ENCODE results near the gene PGS1.
A peak's percentile ranks its signal among the peaks of the same experiment; 100 is the strongest.

PGS1 gene

GRCh38 chr17:78398390-78398789 lies 19.9 kb downstream of the PGS1 start:
- intact Hi-C loops (cut with DNase I; ENCODE audit: low total_unique reads): no loop called here
- peak overlapping the region in 1 of 2 donors; percentile 69 for H3K27ac ChIP-seq

DNA sequence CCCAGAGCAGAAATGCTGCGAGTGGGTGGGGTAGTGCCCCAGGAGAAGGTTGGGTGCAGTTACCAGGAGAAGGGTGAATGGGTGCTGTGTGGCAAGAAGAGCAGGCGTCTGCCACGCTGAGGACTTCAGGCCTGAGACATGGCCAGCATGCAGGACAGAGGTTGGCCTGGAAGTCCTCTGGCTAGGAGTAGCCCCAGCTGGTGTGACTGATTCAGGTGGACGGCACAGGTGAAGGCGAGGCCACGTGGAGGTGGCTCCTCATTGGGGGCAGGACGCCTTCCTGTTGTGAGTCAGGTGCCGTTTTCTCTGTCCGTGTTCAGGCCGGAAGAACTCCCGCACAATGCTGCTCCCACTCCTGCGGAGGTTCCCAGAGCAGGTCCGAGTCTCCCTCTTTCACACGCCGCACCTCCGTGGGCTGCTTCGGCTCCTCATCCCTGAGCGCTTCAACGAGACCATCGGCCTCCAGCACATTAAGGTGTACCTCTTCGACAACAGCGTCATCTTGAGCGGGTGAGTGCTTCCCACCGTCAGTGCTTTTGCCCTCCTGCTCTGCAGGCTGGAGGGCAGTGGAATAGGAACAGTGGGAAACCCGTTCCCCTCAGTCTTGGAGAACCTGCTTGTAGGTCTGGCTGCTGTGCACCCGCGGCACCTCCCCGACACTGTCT lies 20.7 kb downstream of the PGS1 start:
- TF ChIP-seq, protein P1, sequence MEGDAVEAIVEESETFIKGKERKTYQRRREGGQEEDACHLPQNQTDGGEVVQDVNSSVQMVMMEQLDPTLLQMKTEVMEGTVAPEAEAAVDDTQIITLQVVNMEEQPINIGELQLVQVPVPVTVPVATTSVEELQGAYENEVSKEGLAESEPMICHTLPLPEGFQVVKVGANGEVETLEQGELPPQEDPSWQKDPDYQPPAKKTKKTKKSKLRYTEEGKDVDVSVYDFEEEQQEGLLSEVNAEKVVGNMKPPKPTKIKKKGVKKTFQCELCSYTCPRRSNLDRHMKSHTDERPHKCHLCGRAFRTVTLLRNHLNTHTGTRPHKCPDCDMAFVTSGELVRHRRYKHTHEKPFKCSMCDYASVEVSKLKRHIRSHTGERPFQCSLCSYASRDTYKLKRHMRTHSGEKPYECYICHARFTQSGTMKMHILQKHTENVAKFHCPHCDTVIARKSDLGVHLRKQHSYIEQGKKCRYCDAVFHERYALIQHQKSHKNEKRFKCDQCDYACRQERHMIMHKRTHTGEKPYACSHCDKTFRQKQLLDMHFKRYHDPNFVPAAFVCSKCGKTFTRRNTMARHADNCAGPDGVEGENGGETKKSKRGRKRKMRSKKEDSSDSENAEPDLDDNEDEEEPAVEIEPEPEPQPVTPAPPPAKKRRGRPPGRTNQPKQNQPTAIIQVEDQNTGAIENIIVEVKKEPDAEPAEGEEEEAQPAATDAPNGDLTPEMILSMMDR (IDR thresholded peaks at IDR 0.05): no peak
- H3K4me3 ChIP-seq: no peak overlapping the region
- intact Hi-C loops (cut with DNase I; ENCODE audit: low total_unique reads): no loop called here
- DNase-seq: no peak
- peaks cover 10 to 40% (median 24%) of the 10 kb centered on the region in 4 donors for H3K4me1 ChIP-seq
- H3K9me3 ChIP-seq: no peaks in the 10 kb centered on the region
- no peak overlapping the region for H3K27ac ChIP-seq
- H3K36me3 ChIP-seq: peaks cover 50 to 81% (median 64%) of the 10 kb centered on the region in 3 donors
- no peaks in the 10 kb centered on the region for H3K27me3 ChIP-seq

More at GRCh38 chr17:78398390-78398789, 19.9 kb downstream of the PGS1 start:
- Histone ChIP-seq H3K36me3 (peaks cover 42 to 79% (median 56%) of the 10 kb centered on the region in 3 donors), H3K27me3 (no peaks in the 10 kb centered on the region), H3K4me1 (peaks cover 10 to 40% (median 24%) of the 10 kb centered on the region in 4 donors), H3K4me3 (no peak overlapping the region), H3K9me3 (no peaks in the 10 kb centered on the region)
- TF ChIP-seq, protein P1 (IDR thresholded peaks at IDR 0.05): no peak
- no peak for DNase-seq

- Histone ChIP-seq H3K27me3 (no peaks in the 10 kb centered on the region), H3K4me1 (peaks cover 10 to 40% (median 22%) of the 10 kb centered on the region in 4 donors), H3K4me3 (no peak overlapping the region), H3K36me3 (peaks cover 55 to 81% (median 70%) of the 10 kb centered on the region in 3 donors), H3K27ac (no peak overlapping the region), H3K9me3 (no peaks in the 10 kb centered on the region)
- TF ChIP-seq, protein P1 (IDR thresholded peaks at IDR 0.05): no peak
- intact Hi-C loops (cut with DNase I; ENCODE audit: low total_unique reads): no loop called here
- no peak for DNase-seq
These were observed 21.3 kb downstream of the PGS1 start for GRCh38 chr17:78399693-78400144.

DNA sequence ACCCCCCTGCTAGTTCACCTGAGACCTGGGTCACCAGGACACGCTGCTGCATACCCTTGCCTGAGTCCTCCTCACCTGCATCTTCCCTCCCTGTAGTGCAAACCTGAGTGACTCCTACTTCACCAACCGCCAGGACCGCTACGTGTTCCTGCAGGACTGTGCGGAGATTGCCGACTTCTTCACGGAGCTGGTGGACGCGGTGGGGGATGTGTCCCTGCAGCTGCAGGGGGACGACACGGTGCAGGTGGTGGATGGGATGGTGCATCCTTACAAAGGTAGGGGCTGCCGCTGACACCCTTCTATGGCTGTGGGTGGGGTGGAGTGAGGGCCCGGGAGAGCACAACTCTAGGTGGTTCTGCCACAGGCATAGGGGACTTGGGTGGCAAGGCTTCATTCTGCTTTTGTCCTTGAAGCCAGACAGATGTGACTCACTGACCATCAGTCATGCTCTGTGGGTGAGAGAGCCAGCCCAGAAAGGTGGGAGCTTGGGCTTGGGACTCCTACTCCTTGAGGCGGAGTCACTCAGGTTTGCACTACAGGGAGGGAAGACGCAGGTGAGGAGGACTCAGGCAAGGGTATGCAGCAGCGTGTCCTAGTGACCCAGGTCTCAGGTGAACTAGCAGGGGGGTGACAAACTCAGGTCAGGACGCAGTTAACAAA lies 22.3 kb downstream of the PGS1 start:
- Histone ChIP-seq H3K27me3 (no peaks in the 10 kb centered on the region), H3K4me1 (peaks cover 10 to 32% (median 21%) of the 10 kb centered on the region in 4 donors), H3K9me3 (no peaks in the 10 kb centered on the region), H3K27ac (no peak overlapping the region), H3K36me3 (peaks cover 65 to 82% (median 80%) of the 10 kb centered on the region in 3 donors), H3K4me3 (no peak overlapping the region)
- DNase-seq: no peak
- intact Hi-C loops (cut with DNase I; ENCODE audit: low total_unique reads): no loop called here
- TF ChIP-seq, protein P1 (IDR thresholded peaks at IDR 0.05): no peak

- H3K9me3 ChIP-seq: no peaks in the 10 kb centered on the region
- no peak overlapping the region for H3K4me3 ChIP-seq
- peaks cover 65 to 82% (median 82%) of the 10 kb centered on the region in 3 donors for H3K36me3 ChIP-seq
- DNase-seq: no peak
- intact Hi-C loops (cut with DNase I; ENCODE audit: low total_unique reads): no loop called here
- TF ChIP-seq, protein P1 (IDR thresholded peaks at IDR 0.05): no peak
- H3K27ac ChIP-seq: no peak overlapping the region
- peaks cover 10 to 26% (median 19%) of the 10 kb centered on the region in 4 donors for H3K4me1 ChIP-seq
- H3K27me3 ChIP-seq: no peaks in the 10 kb centered on the region
These were observed 22.8 kb downstream of the PGS1 start for GRCh38 chr17:78401246-78401645.
